Lower lobe of right lung (tissue), 2 donors: ENCODE data around the gene SLAMF7. TPM values are rescaled to one million over a fixed set of nuclear protein-coding genes. Genes with fewer than 3 reads are reported as not detected.
A peak's percentile ranks its signal among the peaks of the same experiment; 100 is the strongest.

ENCODE experiments used
- ATAC-seq, 2 donors: fragments of 200-7000 bp; cut with Tn5 transposase; one replicate each; pipeline ENCODE4 v1.9.1; 2020 to 2022; ENCODE audit warnings: mild to moderate bottlenecking in 2 of 2, moderate library complexity in 2 of 2
- DNase-seq: peaks from one replicate; pipeline ENCODE4 v3.0.0-alpha.2; 2020
- H3K27ac ChIP-seq: fragments of 200-600 bp; one replicate; pipeline ENCODE4 v1.8.0; 2022
- H3K27me3 ChIP-seq: fragments of 200-600 bp; one replicate; pipeline ENCODE4 v1.8.0; 2022; ENCODE audit warnings: low read depth
- H3K36me3 ChIP-seq: fragments of 200-600 bp; one replicate; pipeline ENCODE4 v1.8.0; 2022; ENCODE audit warnings: mild to moderate bottlenecking
- H3K4me1 ChIP-seq: fragments of 200-600 bp; one replicate; pipeline ENCODE4 v1.8.0; 2022
- H3K4me3 ChIP-seq: fragments of 200-600 bp; one replicate; pipeline ENCODE4 v1.8.0; 2022; ENCODE audit warnings: mild to moderate bottlenecking
- H3K9me3 ChIP-seq: fragments of 200-600 bp; one replicate; pipeline ENCODE4 v1.8.0; 2022
- CTCF ChIP-seq: fragments of 200-600 bp; IDR thresholded peaks from one replicate; pipeline ENCODE4 v1.8.0; 2022; ENCODE audit warnings: antibody characterized with exemption, mild to moderate bottlenecking
- intact Hi-C: fragments of 100-400 bp; cut with DNase I; formaldehyde crosslinking; loops from one replicate; pipeline ENCODE4 v1.11.0; 2022
- total RNA-seq: library from RNA; stranded (reverse); fragmentation: NEBNext Ultra II Directional; extraction: Animal tissue kit (Norgen Biotek cat#: 25700); gene quantifications from one replicate; pipeline ENCODE4 v1.2.1, GENCODE V29; 2021
- donor health status: DM: no; HTN: yes; CAD: no; lungs with severe emphysema.

Gene SLAMF7
- total RNA-seq, 1 donor from 2014 or later: 7.9 TPM

DNA sequence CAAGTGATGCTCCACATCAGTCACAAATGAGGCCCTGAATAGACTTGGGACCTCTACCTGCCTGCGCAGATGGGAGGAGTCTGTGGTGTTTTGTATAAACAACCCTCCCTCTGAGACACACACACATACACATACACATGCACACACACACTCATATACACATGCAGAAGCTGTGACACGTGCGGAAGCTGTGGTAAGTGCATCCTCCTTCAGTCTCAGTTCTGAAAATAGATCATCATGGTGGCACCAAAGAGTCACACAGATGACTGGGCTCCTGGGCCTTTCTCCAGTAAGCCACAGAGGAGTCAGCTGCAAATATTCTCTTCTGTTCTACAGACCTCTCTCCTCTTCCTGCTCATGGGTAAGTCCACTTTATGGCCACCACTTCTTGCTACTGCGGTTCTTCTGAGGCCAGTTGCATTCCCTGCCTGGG lies 56.9 kb downstream of the SLAMF7 start, which contains the start of gene LY9:
LY9 (plus strand) TSS at position 224 of the 433 bp plus-strand sequence; CDS start at position 238, 14 bp downstream.
- no peak for DNase-seq

GRCh38 chr1:160797271-160797709 lies 58.2 kb downstream of the SLAMF7 start:
- no peak overlapping the region for H3K27ac ChIP-seq
- no peaks in the 10 kb centered on the region for H3K36me3 ChIP-seq
- TF ChIP-seq CTCF: no peak
- no peaks in the 10 kb centered on the region for H3K4me1 ChIP-seq
- DNase-seq (no peak), ATAC-seq (no peak)
- peak overlapping the region; percentile 36 for H3K4me3 ChIP-seq
- H3K27me3 ChIP-seq: peaks cover 5% of the 10 kb centered on the region
- no peaks in the 10 kb centered on the region for H3K9me3 ChIP-seq
- intact Hi-C loops: no loop called here

More for the DNA sequence above, 56.9 kb downstream of the SLAMF7 start, which contains the start of gene LY9:
- peak; percentile 69 to 86 for ATAC-seq
- no peak for TF ChIP-seq CTCF
- Histone ChIP-seq H3K9me3 (no peaks in the 10 kb centered on the region), H3K27ac (peak within 1 kb of the TSS; percentile 18), H3K27me3 (peaks cover 5% of the 10 kb centered on the region), H3K4me1 (no peaks in the 10 kb centered on the region), H3K4me3 (peak within 1 kb of the TSS; percentile 36), H3K36me3 (no peaks in the 10 kb centered on the region)
- intact Hi-C loops: no loop called here

DNA sequence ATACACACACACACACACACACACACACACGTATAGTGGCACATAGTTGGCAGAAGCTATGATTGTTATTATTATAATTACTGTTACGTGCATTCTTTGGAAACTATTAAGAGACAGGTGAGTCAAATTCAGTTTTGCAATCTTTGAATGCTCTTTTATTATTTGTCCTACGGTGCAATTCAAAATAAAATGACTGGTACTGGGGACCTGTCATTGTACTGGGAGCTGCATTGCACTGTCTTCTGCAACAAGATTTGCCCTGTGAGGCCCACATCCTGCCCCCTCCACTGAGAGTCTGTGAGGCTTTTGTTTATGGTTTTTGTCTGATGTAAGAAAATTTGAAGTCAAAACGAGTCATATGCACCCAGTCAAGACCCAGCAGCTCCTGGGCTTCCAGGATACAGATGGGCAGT lies 58.8 kb downstream of the SLAMF7 start:
- no peak overlapping the region for H3K27ac ChIP-seq
- DNase-seq: no peak
- peaks cover 5% of the 10 kb centered on the region for H3K27me3 ChIP-seq
- ATAC-seq: peak in 1 of 2 donors; percentile 26
- TF ChIP-seq CTCF: no peak
- intact Hi-C loops: no loop called here
- H3K4me1 ChIP-seq: no peaks in the 10 kb centered on the region
- no peak overlapping the region for H3K4me3 ChIP-seq
- no peaks in the 10 kb centered on the region for H3K9me3 ChIP-seq
- H3K36me3 ChIP-seq: no peaks in the 10 kb centered on the region

GRCh38 chr1:160798439-160798838 lies 59.4 kb downstream of the SLAMF7 start:
- H3K4me3 ChIP-seq: no peak overlapping the region
- H3K27me3 ChIP-seq: peaks cover 5% of the 10 kb centered on the region
- intact Hi-C loops: no loop called here
- no peaks in the 10 kb centered on the region for H3K9me3 ChIP-seq
- H3K36me3 ChIP-seq: no peaks in the 10 kb centered on the region
- H3K27ac ChIP-seq: no peak overlapping the region
- TF ChIP-seq CTCF: no peak
- no peaks in the 10 kb centered on the region for H3K4me1 ChIP-seq
- DNase-seq (no peak), ATAC-seq (no peak)

DNA sequence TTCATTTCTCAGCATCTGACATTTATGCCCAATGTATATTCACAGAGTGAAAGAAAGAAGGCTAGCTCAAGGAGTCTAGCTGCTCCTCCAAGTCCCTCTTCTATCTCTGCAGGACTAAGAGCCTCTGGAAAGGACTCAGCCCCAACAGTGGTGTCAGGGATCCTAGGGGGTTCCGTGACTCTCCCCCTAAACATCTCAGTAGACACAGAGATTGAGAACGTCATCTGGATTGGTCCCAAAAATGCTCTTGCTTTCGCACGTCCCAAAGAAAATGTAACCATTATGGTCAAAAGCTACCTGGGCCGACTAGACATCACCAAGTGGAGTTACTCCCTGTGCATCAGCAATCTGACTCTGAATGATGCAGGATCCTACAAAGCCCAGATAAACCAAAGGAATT lies 60.6 kb downstream of the SLAMF7 start:
- peaks cover 5% of the 10 kb centered on the region for H3K27me3 ChIP-seq
- no peaks in the 10 kb centered on the region for H3K36me3 ChIP-seq
- intact Hi-C loops: no loop called here
- H3K27ac ChIP-seq: no peak overlapping the region
- no peaks in the 10 kb centered on the region for H3K9me3 ChIP-seq
- TF ChIP-seq CTCF: no peak
- ATAC-seq: no peak
- H3K4me3 ChIP-seq: no peak overlapping the region
- no peak for DNase-seq
- H3K4me1 ChIP-seq: no peaks in the 10 kb centered on the region
